HG03097 (cell line): ENCODE measurements around the gene ANKRD13A.
"Not testable (repeated sequence)": the region's sequence is repeated elsewhere in the genome, so short reads cannot be mapped to it uniquely, and the experiment has no call there.

ENCODE experiments used
- ATAC-seq: cut with Tn5 transposase; IDR thresholded peaks from one replicate; pipeline ENCODE4 v1.9.1; 2021; ENCODE audit not compliant: unreplicated experiment, low FRiP score

ANKRD13A gene

GRCh38 chr12:109982210-109982609 is 17.0 kb upstream of the ANKRD13A start:
- no peak for ATAC-seq

GRCh38 chr12:109983432-109984142 is 15.6 kb upstream of the ANKRD13A start:
- no peak for ATAC-seq

GRCh38 chr12:109986236-109986635 is 13.0 kb upstream of the ANKRD13A start:
- not testable (repeated sequence) for ATAC-seq

GRCh38 chr12:109987615-109988014 is 11.6 kb upstream of the ANKRD13A start:
- no peak for ATAC-seq

GRCh38 chr12:109988274-109988673 is 11.0 kb upstream of the ANKRD13A start:
- no peak for ATAC-seq

- no peak for ATAC-seq
Measured at GRCh38 chr12:109988903-109989302, 10.3 kb upstream of the ANKRD13A start.

GRCh38 chr12:109989380-109989779 is 9.8 kb upstream of the ANKRD13A start:
- ATAC-seq = no peak

GRCh38 chr12:109991586-109991985 is 7.6 kb upstream of the ANKRD13A start:
- no peak for ATAC-seq

GRCh38 chr12:109993091-109993490 is 6.1 kb upstream of the ANKRD13A start:
- ATAC-seq = no peak

GRCh38 chr12:109994401-109995175 is 4.6 kb upstream of the ANKRD13A start:
- ATAC-seq = no peak

- no peak for ATAC-seq
Measured at GRCh38 chr12:109995361-109995685, 3.9 kb upstream of the ANKRD13A start.

GRCh38 chr12:109995686-109996482 is 3.3 kb upstream of the ANKRD13A start, which contains the start of gene GIT2:
Gene GIT2, minus strand, starts transcription at chr12:109996368. Its CDS starts 144 bp downstream, at chr12:109996224.
- peak; percentile 44 for ATAC-seq

GRCh38 chr12:109996483-109996853 is 2.8 kb upstream of the ANKRD13A start:
- no peak for ATAC-seq

GRCh38 chr12:109997393-109997792 is 1.8 kb upstream of the ANKRD13A start:
- ATAC-seq = no peak

GRCh38 chr12:109998241-109998903 is 858 bp upstream of the ANKRD13A start:
- no peak for ATAC-seq

GRCh38 chr12:109999649-109999971 is 380 bp downstream of the ANKRD13A start:
- no peak for ATAC-seq

- no peak for ATAC-seq
Measured at GRCh38 chr12:109999983-110000505, 814 bp downstream of the ANKRD13A start.

- no peak for ATAC-seq
Measured at GRCh38 chr12:110001596-110001995, 2.4 kb downstream of the ANKRD13A start.

GRCh38 chr12:110002676-110003515 is 3.7 kb downstream of the ANKRD13A start:
- no peak for ATAC-seq

GRCh38 chr12:110004598-110004997 is 5.4 kb downstream of the ANKRD13A start:
- ATAC-seq = no peak
